A549 (cell line): ENCODE measurements around the gene SHF.

Source experiments
- CHD2 ChIP-seq: fragments of 150-350 bp; IDR thresholded peaks from 2 replicates; pipeline ENCODE4 v1.6.1; 2014; ENCODE audit warnings: low read length; ENCODE audit not compliant: partially characterized antibody
- CTCF ChIP-seq: fragments of >200 bp; sonication (Bioruptor Twin); formaldehyde crosslinking; IDR thresholded peaks from 3 replicates; pipeline ENCODE4 v1.5.1; 2016
- HMGXB4 ChIP-seq: fragments of 250-450 bp; sonication (Bioruptor Pico); IDR thresholded peaks from 2 replicates; pipeline ENCODE4 v1.5.0; 2021; ENCODE audit warnings: mild to moderate bottlenecking, moderate library complexity, borderline replicate concordance
- REST ChIP-seq: fragments of 200-600 bp; sonication (generic); IDR thresholded peaks from 2 replicates; pipeline ENCODE4 v1.6.1; 2016; ENCODE audit warnings: antibody characterized with exemption, mild to moderate bottlenecking, moderate library complexity
- SMC3 ChIP-seq: fragments of >200 bp; sonication (Bioruptor Twin); formaldehyde crosslinking; IDR thresholded peaks from 3 replicates; pipeline ENCODE4 v1.6.1; 2018; ENCODE audit warnings: inconsistent platforms

GRCh38 chr15:45150997-45151396, 36.8 kb downstream of the SHF start:
- TF ChIP-seq HMGXB4 (CRISPR knock-in tag) (no peak), REST (no peak), CTCF (no peak), SMC3 (no peak), CHD2 (no peak)
